Heart right ventricle (tissue), 16 donors: Measurements from ENCODE around the gene GPR42. TPM values are rescaled to one million over a fixed set of nuclear protein-coding genes. Genes with fewer than 3 reads are reported as not detected.

Source experiments
- ATAC-seq, 8 donors: fragments of 200-7000 bp; cut with Tn5 transposase; one replicate each; pipeline ENCODE4 v1.9.1; 2020; ENCODE audit warnings: mild to moderate bottlenecking in 8 of 8, moderate library complexity in 8 of 8, moderate number of reproducible peaks in 1 of 8
- DNase-seq, 2 donors: peaks; one replicate each; pipeline ENCODE4 v3.0.0-alpha.2; 2020
- H3K27ac ChIP-seq, 10 donors: fragments of 200-600 bp; sonication (generic) in 2 of 10; one replicate each; pipeline versions ENCODE4 v1.5.0 to v1.8.0; 2020 to 2022; ENCODE audit warnings: mild to moderate bottlenecking in 3 of 10
- H3K27me3 ChIP-seq, 7 donors: fragments of 200-600 bp; one replicate each; pipeline ENCODE4 v1.8.0; 2021 to 2022; ENCODE audit warnings: mild to moderate bottlenecking in 2 of 7
- H3K36me3 ChIP-seq, 9 donors: fragments of 200-600 bp; sonication (generic) in 1 of 9; one replicate each; pipeline versions ENCODE4 v1.5.0 to v1.8.0; 2020 to 2022; ENCODE audit warnings: mild to moderate bottlenecking in 2 of 9
- H3K4me1 ChIP-seq, 9 donors: fragments of 200-600 bp; sonication (generic) in 1 of 9; one replicate each; pipeline versions ENCODE4 v1.5.0 to v1.8.0; 2020 to 2022; ENCODE audit warnings: mild to moderate bottlenecking in 4 of 9
- H3K4me3 ChIP-seq, 10 donors: fragments of 200-600 bp; sonication (generic) in 2 of 10; one replicate each; pipeline versions ENCODE4 v1.5.0 to v1.8.0; 2020 to 2022; ENCODE audit warnings: mild to moderate bottlenecking in 7 of 10, moderate library complexity in 2 of 10
- H3K9me3 ChIP-seq, 11 donors: fragments of 200-600 bp in 10 of 11; sonication (generic) in 2 of 11; one replicate each; pipeline versions ENCODE4 v1.5.0 to v1.8.0; 2013 to 2022; ENCODE audit warnings: mild to moderate bottlenecking in 2 of 11, control low read depth in 1 of 11, moderate library complexity in 1 of 11
- WGBS, 2 donors: extraction: QIAGEN DNeasy Blood & Tissue Kit; methylation state at CpG; one replicate each; pipeline ENCODE4 v1.1.7; 2013; ENCODE audit warnings: inconsistent platforms in 1 of 2; 5-methylcytosine and 5-hydroxymethylcytosine counted together
- intact Hi-C, 10 donors: fragments of 100-400 bp; cut with DNase I; formaldehyde crosslinking; loops; one replicate each; pipeline versions ENCODE4 v1.11.1 to v1.14.2; 2022
- long read RNA-seq, 3 donors: library from polyadenylated mRNA; unstranded; transcript quantifications; one replicate each; pipeline ENCODE4 v2.0.0, GENCODE V29; 2020 to 2021
- polyA plus RNA-seq, 2 donors: library from polyadenylated mRNA; stranded (reverse); fragments of 200-250 nt; gene quantifications; one replicate each; pipeline ENCODE4 v1.2.3, GENCODE V29; 2013
- total RNA-seq, 10 donors: library from RNA; stranded (reverse); fragmentation: NEBNext Ultra II Directional in 3 of 10; extraction: Animal tissue kit (Norgen Biotek cat#: 25700) in 3 of 10; gene quantifications; one replicate each; pipeline versions ENCODE4 v1.2.1 to v1.2.4, GENCODE V29; 2021 to 2023
- TF ChIP-seq, protein P1 (sequence below), 9 donors: fragments of 200-600 bp; sonication (generic) in 2 of 9; IDR thresholded peaks; one replicate each; pipeline versions ENCODE4 v1.5.0 to v1.8.0; 2021 to 2022; ENCODE audit warnings: antibody characterized with exemption in 9 of 9, mild to moderate bottlenecking in 5 of 9, moderate library complexity in 1 of 9
- donor health status: Arrhythmogenic right ventricular cardiomyopathy.
- donor health status: ischemic (EF 13 %, LVEDD 7.1; RV severe dilation, severe dysfunction).
- donor health status: healthy with polysubstance abuse.
- donor health status: DM: no; HTN: yes; CAD: no.
- donor health status: DM: no; HTN: no; CAD: no.
- donor health status: ischemic (EF 25% LVEDD 6.9; RV normal size, moderate dysfunction).
- donor health status: ischemic (EF 25% LVEDD 5.7; RV mildly dilated, moderate dysfunction).
- donor health status: healthy.
- donor health status: DM: yes; HTN: yes; CAD: no.
- donor health status: Ischemic cardiomyopathy.
- donor health status: ischemic (EF 35%, LVEDD 5.7; RV mildly dilated, moderate dysfunction).
- donor health status: nonischemic (EF 11% LVEDD 7.7; RV severe dilation, severe dysfunction).
- donor health status: DM: yes; HTN: yes; CAD: no.
- donor health status: PGD.
- donor health status: ischemic (EF 29% LVEDD 5.4; RV normal size, mild dysfunction).
- donor health status: nonischemic (EF 23%, LVEDD 6.1; RV moderate dilation, normal function).

GPR42 gene
- not detected for total RNA-seq
- polyA plus RNA-seq: not detected
- long read RNA-seq, donor 1: 0 reads
- long read RNA-seq, donor 2: 0 reads
- long read RNA-seq, donor 3: 0 reads

DNA sequence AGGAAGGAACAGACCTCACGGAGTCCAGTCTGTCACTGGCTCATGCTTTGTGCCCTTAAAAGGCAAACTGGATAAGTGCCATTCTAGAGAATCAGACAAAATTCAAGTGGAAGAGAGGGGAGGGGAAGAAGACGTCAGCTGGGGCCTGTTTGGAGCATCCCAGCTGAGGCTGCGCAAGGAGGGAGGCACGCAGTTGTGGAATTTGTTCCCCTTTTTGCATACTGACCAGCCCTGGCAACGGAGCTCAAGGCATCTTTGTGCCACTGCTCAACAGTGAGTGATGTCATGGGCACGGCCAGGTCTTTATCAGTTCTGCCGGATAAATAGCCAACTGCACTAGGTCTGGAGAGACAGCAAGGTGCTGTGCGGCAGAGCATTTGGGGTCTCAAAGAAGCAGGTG lies at the start of gene GPR42:
Gene GPR42 (plus strand): TSS at position 347 of the 400 bp plus-strand sequence. CDS start 292 bp downstream, outside the sequence.
- ATAC-seq (no peak), DNase-seq (no peak)
- H3K4me1 ChIP-seq: peaks cover 0 to 4% (median 0%) of the 10 kb centered on the region in 9 donors
- TF ChIP-seq, protein P1, sequence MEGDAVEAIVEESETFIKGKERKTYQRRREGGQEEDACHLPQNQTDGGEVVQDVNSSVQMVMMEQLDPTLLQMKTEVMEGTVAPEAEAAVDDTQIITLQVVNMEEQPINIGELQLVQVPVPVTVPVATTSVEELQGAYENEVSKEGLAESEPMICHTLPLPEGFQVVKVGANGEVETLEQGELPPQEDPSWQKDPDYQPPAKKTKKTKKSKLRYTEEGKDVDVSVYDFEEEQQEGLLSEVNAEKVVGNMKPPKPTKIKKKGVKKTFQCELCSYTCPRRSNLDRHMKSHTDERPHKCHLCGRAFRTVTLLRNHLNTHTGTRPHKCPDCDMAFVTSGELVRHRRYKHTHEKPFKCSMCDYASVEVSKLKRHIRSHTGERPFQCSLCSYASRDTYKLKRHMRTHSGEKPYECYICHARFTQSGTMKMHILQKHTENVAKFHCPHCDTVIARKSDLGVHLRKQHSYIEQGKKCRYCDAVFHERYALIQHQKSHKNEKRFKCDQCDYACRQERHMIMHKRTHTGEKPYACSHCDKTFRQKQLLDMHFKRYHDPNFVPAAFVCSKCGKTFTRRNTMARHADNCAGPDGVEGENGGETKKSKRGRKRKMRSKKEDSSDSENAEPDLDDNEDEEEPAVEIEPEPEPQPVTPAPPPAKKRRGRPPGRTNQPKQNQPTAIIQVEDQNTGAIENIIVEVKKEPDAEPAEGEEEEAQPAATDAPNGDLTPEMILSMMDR (IDR thresholded peaks at IDR 0.05): no peak
- H3K27ac ChIP-seq: no peak within 1 kb of the TSS
- intact Hi-C loops: no loop called here
- H3K27me3 ChIP-seq: peaks cover 0 to 19% (median 0%) of the 10 kb centered on the region in 7 donors
- H3K36me3 ChIP-seq: no peaks in the 10 kb centered on the region
- peaks cover 0 to 13% (median 0%) of the 10 kb centered on the region in 11 donors for H3K9me3 ChIP-seq
- H3K4me3 ChIP-seq: no peak within 1 kb of the TSS
- 84 to 88% methylated on average over 7 to 8 of the region's 8 CpGs for WGBS, 2 donors

DNA sequence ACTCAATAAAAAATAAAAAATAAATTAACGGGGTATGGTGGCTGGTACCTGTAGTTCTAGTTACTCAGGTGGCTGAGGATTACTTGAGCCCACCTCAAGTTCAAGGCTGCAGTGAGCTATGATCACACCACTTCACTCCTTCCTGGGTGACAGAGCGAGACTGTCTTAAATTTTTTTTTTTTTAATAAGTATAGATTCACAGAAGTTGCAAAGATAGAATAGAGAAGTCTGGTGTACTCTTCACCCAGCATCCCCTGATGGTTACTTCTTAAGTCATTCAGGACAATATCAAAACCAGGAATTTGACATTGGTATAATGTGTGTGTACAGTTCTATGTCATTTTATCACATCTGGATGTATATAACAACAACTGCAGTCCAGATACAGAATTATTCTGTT lies 49.6 kb upstream of the GPR42 start:
- H3K9me3 ChIP-seq: peaks cover 0 to 7% (median 0%) of the 10 kb centered on the region in 11 donors
- TF ChIP-seq, protein P1 (IDR thresholded peaks at IDR 0.05): no peak
- H3K4me3 ChIP-seq: no peak overlapping the region
- no peaks in the 10 kb centered on the region for H3K36me3 ChIP-seq
- intact Hi-C loops: no loop called here
- H3K4me1 ChIP-seq: peaks cover 0 to 44% (median 16%) of the 10 kb centered on the region in 9 donors
- no peak overlapping the region for H3K27ac ChIP-seq
- no peaks in the 10 kb centered on the region for H3K27me3 ChIP-seq
- 97 to 98% methylated on average over 2 of the region's 2 CpGs for WGBS, 2 donors
- ATAC-seq (no peak), DNase-seq (no peak)

DNA sequence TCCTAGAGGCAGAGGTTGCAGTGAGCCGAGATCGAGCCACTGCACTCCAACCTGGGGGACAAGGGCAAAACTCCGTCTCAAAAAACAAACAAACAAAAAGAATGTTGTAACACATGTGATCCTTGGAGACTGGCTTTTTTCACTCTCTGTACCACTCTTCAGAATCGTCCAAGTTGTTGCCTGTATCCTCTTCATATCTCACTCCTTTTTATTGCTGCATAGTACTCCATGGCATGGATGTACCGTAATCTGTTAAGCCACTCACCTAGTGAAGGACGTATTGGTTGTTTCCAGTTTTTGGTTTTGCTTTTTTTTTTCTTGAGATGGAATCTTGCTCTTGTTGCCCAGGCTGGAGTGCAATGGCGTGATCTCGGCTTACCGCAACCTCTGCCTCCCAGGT lies 48.9 kb upstream of the GPR42 start:
- no peak overlapping the region for H3K27ac ChIP-seq
- no peaks in the 10 kb centered on the region for H3K36me3 ChIP-seq
- intact Hi-C loops: no loop called here
- peaks cover 0 to 7% (median 0%) of the 10 kb centered on the region in 11 donors for H3K9me3 ChIP-seq
- ATAC-seq: no peak
- WGBS, 2 donors: 93 to 95% methylated on average over 9 of the region's 9 CpGs
- DNase-seq: no peak
- no peak overlapping the region for H3K4me3 ChIP-seq
- H3K4me1 ChIP-seq: peaks cover 0 to 44% (median 16%) of the 10 kb centered on the region in 9 donors
- TF ChIP-seq, protein P1 (IDR thresholded peaks at IDR 0.05): no peak
- H3K27me3 ChIP-seq: peaks cover 0 to 3% (median 0%) of the 10 kb centered on the region in 7 donors

- DNase-seq (no peak), ATAC-seq (no peak)
- intact Hi-C loops: no loop called here
- Histone ChIP-seq H3K4me1 (peaks cover 0 to 10% (median 0%) of the 10 kb centered on the region in 9 donors), H3K9me3 (no peaks in the 10 kb centered on the region), H3K4me3 (no peak overlapping the region), H3K36me3 (no peaks in the 10 kb centered on the region), H3K27ac (no peak overlapping the region), H3K27me3 (peaks cover 0 to 38% (median 20%) of the 10 kb centered on the region in 7 donors)
- WGBS, 2 donors: 63 to 66% methylated on average over 4 of the region's 4 CpGs
- TF ChIP-seq, protein P1 (IDR thresholded peaks at IDR 0.05): peak in 1 of 9 donors; percentile 22
These were observed 43.2 kb upstream of the GPR42 start for GRCh38 chr19:35327642-35328041.
